ENCODE data around the gene UQCRQ.

The UQCRQ gene

GRCh38 chr5:132827943-132828673 is 38.3 kb upstream of the UQCRQ start:
- H3K4me3 ChIP-seq (ENCODE audit: low read length), result no peak overlapping the region
- DNase-seq (ENCODE audit: low read depth), result no peak
- TF ChIP-seq CTCF (conservative IDR thresholded peaks at IDR 0.05; ENCODE audit: low read length), result no peak

GRCh38 chr5:132828846-132829494 is 37.5 kb upstream of the UQCRQ start:
- no peak overlapping the region; the same call in 1 of the 2 replicates for H3K4me3 ChIP-seq (ENCODE audit: low read length)
- DNase-seq (ENCODE audit: low read depth), result no peak

GRCh38 chr5:132829742-132830435 is 36.6 kb upstream of the UQCRQ start:
- peak; percentile 73 for TF ChIP-seq CTCF (conservative IDR thresholded peaks at IDR 0.05; ENCODE audit: low read length)
- DNase-seq (ENCODE audit: low read depth), result peak; percentile 58
- H3K4me3 ChIP-seq (ENCODE audit: low read length), result peak overlapping the region; percentile 64

More at GRCh38 chr5:132828846-132829494, 37.5 kb upstream of the UQCRQ start:
- 0 out of 2 replicates have a peak, but pooled peaks have one; percentile 7 for TF ChIP-seq CTCF (conservative IDR thresholded peaks at IDR 0.05; ENCODE audit: low read length)

GRCh38 chr5:132830436-132831094 is 35.9 kb upstream of the UQCRQ start, which contains the start of gene SHROOM1:
Gene SHROOM1 (minus strand): TSS chr5:132830647. CDS start chr5:132826140, 4,507 bp downstream.
- TF ChIP-seq CTCF (conservative IDR thresholded peaks at IDR 0.05; ENCODE audit: low read length), result no peak
- H3K4me3 ChIP-seq (ENCODE audit: low read length), result peak within 1 kb of the TSS; percentile 64
- DNase-seq (ENCODE audit: low read depth), result peak; percentile 43

GRCh38 chr5:132831095-132831860 is 35.2 kb upstream of the UQCRQ start:
- no peak for TF ChIP-seq CTCF (conservative IDR thresholded peaks at IDR 0.05; ENCODE audit: low read length)
- peak overlapping the region; percentile 64 for H3K4me3 ChIP-seq (ENCODE audit: low read length)
- DNase-seq (ENCODE audit: low read depth), result no peak

- H3K4me3 ChIP-seq (ENCODE audit: low read length), result no peak overlapping the region
- TF ChIP-seq CTCF (conservative IDR thresholded peaks at IDR 0.05; ENCODE audit: low read length), result no peak
- no peak for DNase-seq (ENCODE audit: low read depth)
Observed at GRCh38 chr5:132832612-132833011, 33.8 kb upstream of the UQCRQ start.

Measured in AG10803 (cell line).